Measurements from ENCODE around the gene STARD4. TPM values are rescaled to one million over a fixed set of nuclear protein-coding genes. Genes with fewer than 3 reads are reported as not detected.

STARD4 gene
- total and polyA plus RNA-seq, 9 of the 15 experiments (the other 6 are each of a cell fraction or from before 2014, with no cell fraction given), result 28.4 to 88.0 (median 34.0) TPM

DNA sequence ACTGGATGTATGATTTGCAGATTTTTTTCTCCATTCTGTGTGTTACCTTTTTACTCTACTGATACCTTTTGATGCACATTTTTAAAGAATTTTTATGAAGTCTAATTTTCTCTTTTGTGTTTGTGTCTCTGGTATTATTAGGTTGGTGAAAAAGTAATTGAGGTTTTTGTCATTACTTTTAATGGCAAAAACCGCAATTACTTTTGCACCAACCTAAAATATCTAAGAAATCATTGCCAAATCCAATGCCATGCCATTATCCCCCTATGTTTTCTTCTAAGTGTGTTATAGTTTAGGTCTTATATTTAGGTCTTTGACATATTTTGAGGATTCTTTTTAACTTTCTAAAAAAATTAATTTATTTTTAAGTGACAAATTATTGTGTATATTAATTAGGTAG lies 43.4 kb upstream of the STARD4 start (continued):
- TF ChIP-seq, protein P1, sequence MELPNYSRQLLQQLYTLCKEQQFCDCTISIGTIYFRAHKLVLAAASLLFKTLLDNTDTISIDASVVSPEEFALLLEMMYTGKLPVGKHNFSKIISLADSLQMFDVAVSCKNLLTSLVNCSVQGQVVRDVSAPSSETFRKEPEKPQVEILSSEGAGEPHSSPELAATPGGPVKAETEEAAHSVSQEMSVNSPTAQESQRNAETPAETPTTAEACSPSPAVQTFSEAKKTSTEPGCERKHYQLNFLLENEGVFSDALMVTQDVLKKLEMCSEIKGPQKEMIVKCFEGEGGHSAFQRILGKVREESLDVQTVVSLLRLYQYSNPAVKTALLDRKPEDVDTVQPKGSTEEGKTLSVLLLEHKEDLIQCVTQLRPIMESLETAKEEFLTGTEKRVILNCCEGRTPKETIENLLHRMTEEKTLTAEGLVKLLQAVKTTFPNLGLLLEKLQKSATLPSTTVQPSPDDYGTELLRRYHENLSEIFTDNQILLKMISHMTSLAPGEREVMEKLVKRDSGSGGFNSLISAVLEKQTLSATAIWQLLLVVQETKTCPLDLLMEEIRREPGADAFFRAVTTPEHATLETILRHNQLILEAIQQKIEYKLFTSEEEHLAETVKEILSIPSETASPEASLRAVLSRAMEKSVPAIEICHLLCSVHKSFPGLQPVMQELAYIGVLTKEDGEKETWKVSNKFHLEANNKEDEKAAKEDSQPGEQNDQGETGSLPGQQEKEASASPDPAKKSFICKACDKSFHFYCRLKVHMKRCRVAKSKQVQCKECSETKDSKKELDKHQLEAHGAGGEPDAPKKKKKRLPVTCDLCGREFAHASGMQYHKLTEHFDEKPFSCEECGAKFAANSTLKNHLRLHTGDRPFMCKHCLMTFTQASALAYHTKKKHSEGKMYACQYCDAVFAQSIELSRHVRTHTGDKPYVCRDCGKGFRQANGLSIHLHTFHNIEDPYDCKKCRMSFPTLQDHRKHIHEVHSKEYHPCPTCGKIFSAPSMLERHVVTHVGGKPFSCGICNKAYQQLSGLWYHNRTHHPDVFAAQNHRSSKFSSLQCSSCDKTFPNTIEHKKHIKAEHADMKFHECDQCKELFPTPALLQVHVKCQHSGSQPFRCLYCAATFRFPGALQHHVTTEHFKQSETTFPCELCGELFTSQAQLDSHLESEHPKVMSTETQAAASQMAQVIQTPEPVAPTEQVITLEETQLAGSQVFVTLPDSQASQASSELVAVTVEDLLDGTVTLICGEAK (IDR thresholded peaks at IDR 0.05), result 0 out of 2 replicates have a peak, but pooled peaks have one; percentile 39
- TF ChIP-seq, protein P1 (CRISPR knock-in tag; IDR thresholded peaks at IDR 0.05), result no peak
- TF ChIP-seq ZNF197 (CRISPR knock-in tag; IDR thresholded peaks at IDR 0.05; ENCODE audit: low read depth), result no peak
- TF ChIP-seq, protein P2, sequence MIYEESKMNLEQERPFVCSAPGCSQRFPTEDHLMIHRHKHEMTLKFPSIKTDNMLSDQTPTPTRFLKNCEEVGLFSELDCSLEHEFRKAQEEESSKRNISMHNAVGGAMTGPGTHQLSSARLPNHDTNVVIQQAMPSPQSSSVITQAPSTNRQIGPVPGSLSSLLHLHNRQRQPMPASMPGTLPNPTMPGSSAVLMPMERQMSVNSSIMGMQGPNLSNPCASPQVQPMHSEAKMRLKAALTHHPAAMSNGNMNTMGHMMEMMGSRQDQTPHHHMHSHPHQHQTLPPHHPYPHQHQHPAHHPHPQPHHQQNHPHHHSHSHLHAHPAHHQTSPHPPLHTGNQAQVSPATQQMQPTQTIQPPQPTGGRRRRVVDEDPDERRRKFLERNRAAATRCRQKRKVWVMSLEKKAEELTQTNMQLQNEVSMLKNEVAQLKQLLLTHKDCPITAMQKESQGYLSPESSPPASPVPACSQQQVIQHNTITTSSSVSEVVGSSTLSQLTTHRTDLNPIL (CRISPR knock-in tag; IDR thresholded peaks at IDR 0.05), result no peak

All from K562 (cell line).